IPS DF 19.7 (cell line): ENCODE measurements around the gene FLYWCH1.
A peak's percentile ranks its signal among the peaks of the same experiment; 100 is the strongest.

Experiments
- DNase-seq: peaks from one replicate; pipeline ENCODE4 v3.0.0-alpha.2; 2013; ENCODE audit warnings: low read depth, low spot score

FLYWCH1 gene, protein sequence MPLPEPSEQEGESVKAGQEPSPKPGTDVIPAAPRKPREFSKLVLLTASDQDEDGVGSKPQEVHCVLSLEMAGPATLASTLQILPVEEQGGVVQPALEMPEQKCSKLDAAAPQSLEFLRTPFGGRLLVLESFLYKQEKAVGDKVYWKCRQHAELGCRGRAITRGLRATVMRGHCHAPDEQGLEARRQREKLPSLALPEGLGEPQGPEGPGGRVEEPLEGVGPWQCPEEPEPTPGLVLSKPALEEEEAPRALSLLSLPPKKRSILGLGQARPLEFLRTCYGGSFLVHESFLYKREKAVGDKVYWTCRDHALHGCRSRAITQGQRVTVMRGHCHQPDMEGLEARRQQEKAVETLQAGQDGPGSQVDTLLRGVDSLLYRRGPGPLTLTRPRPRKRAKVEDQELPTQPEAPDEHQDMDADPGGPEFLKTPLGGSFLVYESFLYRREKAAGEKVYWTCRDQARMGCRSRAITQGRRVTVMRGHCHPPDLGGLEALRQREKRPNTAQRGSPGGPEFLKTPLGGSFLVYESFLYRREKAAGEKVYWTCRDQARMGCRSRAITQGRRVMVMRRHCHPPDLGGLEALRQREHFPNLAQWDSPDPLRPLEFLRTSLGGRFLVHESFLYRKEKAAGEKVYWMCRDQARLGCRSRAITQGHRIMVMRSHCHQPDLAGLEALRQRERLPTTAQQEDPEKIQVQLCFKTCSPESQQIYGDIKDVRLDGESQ

GRCh38 chr16:2911638-2912329, at the start of gene FLYWCH1:
Gene FLYWCH1, plus strand, starts transcription at chr16:2911931. Its CDS starts 17,755 bp downstream, at chr16:2929686.
- peak; percentile 87 for DNase-seq

GRCh38 chr16:2865651-2866050, 46.1 kb upstream of the FLYWCH1 start:
- DNase-seq, result no peak

DNA sequence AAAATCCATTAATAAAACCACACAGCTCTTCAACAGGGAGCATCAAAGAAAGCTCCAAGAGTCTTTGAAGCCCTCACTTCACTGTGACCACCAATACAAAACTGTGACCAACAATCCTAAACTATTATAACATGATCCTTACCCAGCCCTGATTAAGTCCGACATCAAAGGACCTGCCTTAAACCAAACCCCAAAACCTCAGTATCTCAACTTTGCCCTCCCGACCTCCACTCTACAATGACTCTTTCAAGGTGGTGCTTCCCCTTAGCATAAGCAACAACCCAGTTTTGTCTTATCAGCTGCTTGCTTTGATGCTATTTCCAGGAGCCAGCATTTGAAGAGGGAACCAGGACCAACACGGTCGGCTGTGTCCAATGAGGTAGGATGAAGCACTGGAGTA, 45.3 kb upstream of the FLYWCH1 start:
- DNase-seq, result no peak

GRCh38 chr16:2867661-2867986, 44.1 kb upstream of the FLYWCH1 start:
- no peak for DNase-seq

DNA sequence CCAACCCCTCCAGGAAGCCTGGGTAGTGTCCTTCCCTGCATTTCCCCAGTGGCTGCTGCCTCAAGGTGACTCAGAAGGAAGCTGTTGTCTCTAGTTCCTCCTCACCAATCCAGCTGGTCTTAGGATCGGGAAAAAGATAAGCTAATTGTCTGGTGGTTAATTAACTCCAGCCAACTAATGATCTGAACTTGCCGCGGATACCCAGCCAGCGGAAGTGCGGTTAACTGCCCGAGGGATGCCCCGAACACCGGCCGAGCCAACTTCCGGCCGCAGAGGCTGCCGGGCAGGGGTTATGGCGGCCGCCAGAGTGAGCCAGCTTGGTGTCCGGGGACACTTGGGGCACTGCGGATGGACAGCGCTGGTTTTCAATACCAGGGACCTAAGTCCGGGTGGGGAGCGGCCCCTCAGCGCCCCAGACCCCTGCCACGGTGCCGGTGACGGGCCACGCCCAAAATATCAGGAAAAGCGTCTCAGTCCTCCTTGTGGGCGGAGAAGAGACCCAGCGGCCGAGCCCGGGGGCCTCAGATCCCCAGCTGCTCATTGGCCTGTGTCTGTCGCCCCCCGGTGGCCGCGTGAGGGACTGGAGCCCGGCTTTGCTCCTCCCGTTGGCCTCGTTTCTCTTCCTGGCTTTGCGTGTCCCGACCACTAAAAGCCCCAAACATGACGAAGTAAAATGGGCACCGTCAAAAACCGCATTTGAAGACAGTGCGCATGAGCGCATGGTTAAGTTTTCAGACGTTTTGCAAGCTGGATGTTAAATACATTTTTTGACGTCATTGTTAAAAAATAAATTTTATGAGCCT, 43.5 kb upstream of the FLYWCH1 start:
- DNase-seq, result no peak

DNA sequence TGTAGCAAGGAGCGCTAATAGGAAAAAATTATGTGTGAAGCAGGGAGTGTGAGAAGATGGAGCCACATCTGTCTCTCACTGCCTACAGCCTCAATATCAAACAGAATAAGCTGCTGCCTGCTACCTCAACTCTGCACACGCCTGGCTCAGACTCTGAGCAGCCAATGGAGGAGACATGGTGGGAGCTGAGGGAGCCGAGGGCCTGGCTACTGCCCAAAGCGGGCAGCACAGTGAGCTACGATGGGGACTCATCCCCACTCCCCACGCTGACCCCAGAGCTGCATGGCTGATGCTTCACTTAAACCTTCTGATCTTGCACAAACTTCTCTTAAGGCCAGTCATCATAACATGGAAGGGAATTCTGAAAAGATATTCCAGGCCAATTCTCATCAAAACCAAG, 39.8 kb upstream of the FLYWCH1 start:
- no peak for DNase-seq

DNA sequence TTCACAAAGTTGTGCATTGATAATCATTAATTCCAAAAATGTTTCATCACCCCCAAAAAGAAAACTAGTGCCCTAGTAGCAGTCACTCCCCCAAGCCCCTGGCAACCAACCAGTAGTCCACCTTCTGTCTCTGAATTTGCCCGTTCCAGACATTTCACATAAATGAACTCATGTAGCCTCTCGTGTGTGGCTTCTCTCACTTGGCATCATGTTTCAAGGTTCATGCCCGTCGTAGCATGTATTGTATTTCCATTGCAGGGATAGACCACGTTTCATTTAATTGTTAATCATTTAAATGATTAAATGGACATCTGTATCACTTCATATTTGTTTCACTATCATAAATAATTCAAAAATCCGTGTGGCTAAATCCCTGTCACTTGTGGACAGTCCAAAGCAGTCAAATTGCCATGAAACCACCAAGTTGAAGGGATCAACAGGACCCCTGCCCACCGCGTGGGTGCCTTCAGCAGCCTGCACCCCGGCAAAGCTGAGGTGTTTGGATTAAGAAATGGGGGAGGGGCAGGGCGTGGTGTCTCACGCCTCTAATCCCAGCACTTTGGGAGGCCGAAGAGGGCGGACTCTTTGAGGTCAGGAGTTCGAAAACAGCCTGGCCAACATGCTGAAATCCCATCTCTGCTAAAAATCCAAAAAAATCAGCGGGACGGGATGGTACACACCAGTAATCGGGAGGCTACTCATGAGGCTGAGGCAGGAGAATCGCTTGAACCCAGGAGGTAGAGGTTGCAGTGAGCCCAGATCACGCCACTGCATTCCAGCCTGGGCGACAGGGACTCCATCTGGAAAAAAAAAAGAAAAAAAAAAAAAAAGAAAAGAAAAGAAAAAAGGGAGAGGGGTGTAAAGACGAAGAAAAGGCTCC, 37.5 kb upstream of the FLYWCH1 start:
- no peak for DNase-seq

DNA sequence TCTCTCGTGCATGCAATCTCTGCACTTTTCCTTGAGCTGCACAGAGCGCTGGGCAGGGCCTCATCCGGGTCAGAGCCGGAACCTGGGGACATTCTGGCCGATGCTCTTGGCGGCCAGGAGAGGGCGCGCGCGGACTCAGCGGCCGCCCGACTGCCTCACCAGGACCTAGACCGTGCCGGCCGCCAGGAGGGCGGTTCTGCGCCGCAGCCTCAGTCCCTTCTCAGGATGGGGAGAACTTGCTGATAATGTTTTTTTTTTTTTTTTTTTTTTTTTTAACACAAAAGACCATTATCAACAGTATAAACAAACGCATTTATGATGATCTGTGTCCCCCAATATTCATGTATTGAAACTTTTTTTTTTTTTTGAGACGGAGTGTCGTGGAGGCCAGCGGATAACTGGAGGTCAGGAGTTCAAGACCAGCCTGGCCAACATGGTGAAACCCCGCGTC, 36.8 kb upstream of the FLYWCH1 start:
- no peak for DNase-seq

- no peak for DNase-seq
Measured at GRCh38 chr16:2879854-2880508, 31.8 kb upstream of the FLYWCH1 start.

DNA sequence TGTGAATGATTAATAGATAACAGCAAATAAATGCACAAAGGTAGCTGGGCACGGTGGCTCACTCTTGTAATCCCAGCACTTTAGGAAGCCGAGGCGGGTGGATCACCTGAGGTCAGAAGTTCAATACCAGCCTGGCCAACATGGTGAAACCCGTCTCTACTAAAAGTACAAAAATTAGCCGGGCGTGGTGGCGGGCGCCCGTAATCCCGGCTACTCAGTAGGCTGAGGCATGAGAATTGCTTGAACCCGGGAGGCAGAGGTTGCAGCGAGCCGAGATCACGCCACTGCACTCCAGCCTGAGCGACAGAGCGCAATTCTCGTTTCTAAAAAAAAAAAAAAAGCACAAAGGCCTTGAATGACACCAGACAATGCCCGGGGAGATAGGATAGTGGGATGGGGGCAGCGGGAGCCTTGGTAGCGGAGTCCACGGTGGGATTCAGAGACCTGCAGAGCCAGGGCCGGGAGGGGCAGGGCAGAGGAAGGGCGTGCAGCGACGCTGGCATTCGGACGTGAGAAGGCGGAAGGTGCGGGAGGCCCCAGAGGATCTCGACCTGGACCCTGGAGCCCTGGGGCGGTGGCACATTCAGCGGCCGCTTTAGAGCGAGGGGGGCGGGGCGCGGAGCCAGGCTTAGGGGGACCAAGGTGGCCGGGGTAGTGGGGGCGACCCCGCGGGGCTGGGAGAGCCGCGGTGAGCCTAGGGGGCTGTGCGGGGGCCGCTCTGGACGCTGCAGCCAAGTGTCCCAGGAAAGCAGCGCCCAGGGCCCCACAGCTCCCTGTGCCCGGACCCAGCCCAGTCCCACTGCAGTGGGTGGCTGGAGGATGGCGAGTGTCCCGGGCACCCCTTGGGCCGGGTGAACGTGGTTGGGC, 29.7 kb upstream of the FLYWCH1 start:
- DNase-seq, result no peak

DNA sequence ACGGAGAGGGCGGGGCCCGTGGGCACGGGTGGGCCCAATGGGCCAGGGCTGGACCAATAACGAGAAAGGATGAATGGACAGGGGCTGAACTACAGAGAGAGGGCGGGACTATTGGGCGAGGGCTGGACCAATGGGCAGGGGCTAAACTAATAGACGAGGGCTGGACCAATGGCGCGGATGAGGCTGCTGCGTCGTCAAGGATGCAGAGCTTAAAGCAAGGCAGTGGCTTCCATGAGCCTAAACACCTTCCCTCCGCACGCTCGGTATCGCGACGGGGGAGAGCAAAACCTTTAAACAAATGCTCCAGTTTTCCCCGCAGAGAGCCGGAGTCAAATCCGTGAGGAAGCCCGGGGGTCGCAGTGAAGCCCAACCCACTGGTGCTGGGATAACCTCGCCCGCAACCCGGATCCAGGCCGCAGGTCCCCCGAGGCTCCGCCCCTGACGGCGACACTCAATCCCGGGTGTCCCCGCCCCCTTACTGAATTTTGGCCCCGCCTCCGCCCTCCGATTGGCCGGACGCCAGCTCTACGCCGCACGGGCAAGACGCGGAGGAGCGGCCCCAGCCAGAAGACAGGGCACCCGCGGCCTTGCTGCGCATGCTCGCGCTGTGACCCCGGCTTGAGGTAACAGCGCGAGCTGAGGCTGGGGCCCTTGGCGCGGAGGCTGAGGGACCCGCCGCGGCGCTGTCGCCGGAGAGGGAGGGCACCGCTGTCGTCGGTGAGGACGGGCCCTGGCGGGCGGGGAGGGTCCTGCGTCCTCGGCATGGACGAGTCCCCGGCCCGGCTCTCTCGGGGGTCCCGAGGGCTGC, 28.9 kb upstream of the FLYWCH1 start, which contains the start of gene FLYWCH2:
TSS of gene FLYWCH2 (plus strand) at position 566 of the 808 bp plus-strand sequence. CDS start 13,235 bp downstream, outside the sequence.
- DNase-seq, result peak; percentile 93

- no peak for DNase-seq
Measured at GRCh38 chr16:2883458-2883908, 28.2 kb upstream of the FLYWCH1 start.

DNA sequence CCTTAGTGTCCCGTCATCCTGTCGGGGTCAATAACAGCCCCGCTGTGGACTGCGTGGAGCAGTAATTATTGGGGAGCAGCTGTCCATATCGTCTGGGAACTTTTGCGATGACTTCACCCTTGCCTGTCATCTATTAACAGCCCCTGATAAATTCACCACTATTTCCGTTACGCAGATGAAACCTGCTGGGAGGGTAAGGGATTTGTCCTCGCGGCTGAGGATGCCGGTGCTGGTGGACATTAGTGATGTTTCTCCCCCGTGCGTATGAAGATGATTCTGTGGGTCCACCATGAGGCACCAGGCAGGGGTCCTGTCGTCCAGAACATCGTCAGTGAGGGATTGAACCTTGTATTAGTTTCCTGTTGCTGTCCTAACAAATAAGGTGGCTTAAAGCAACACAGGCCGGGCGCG, 27.7 kb upstream of the FLYWCH1 start:
- DNase-seq, result no peak

DNA sequence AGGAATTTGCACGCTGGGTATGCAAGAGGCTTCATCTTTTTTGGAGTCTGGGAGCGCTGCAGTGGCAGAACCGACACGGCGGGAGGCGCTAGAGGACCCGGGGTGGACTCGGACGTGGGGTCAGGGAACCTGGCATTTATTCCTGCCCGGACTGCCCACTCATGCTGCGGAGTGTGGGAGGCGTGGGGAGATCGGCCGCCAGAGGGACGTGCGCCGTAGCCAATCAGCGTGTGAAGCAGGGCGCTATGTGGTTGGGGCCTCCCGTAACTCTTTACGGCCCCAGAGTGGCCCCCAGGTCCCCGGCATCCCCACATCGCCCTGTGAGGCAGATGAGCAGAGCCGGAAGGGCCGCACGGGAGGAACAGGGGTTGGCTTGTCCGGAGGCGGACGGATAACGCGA, 17.5 kb upstream of the FLYWCH1 start:
- no peak for DNase-seq

DNA sequence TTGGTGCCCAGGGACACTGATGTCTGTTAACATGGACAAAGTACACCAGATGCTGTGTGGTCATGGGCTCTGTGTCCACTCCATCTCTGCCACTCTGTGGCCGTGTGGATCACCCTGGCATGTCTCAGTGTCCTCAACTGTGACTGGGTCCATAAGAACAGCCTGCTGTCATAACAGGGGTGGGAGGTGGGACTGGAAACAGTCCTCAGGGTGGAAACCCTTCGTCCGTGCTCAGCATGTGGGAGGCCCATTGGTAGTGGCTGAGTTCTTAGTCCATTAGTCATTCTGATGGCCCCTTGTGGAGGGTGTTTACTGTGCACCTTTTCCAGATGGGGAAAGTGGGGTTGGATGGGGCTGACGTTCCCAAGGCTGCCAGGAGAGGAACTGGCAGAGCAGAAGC, 15.9 kb upstream of the FLYWCH1 start:
- no peak for DNase-seq

- no peak for DNase-seq
Measured at GRCh38 chr16:2896480-2897010, 15.2 kb upstream of the FLYWCH1 start.

GRCh38 chr16:2897110-2897509, 14.6 kb upstream of the FLYWCH1 start:
- no peak for DNase-seq
